Body of pancreas (tissue), 4 donors: Measurements from ENCODE around the gene LELP1. TPM values are rescaled to one million over a fixed set of nuclear protein-coding genes. Genes with fewer than 3 reads are reported as not detected.
"Not testable (repeated sequence)": the region's sequence is repeated elsewhere in the genome, so short reads cannot be mapped to it uniquely, and the experiment has no call there.

Experiments used
- ATAC-seq: fragments of 150-250 bp; one replicate; pipeline ENCODE4 v1.9.1; 2016
- DNase-seq, 4 donors: peaks; one replicate each; pipeline ENCODE4 v3.0.0-alpha.2; 2019
- H3K27ac ChIP-seq, 4 donors: fragments of 200-600 bp; sonication (generic); 1 replicate in 3 of 4; 2 replicates in 1 of 4; pipeline versions ENCODE4 v1.5.1 to v1.6.1; 2016 to 2019; ENCODE audit warnings: mild to moderate bottlenecking in 1 of 4, mixed read lengths in 1 of 4, moderate library complexity in 1 of 4
- H3K27me3 ChIP-seq, 2 donors: fragments of 200-600 bp; sonication (generic); one replicate each; pipeline ENCODE4 v1.6.0; 2016; ENCODE audit warnings: mild to moderate bottlenecking in 1 of 2
- H3K36me3 ChIP-seq, 2 donors: fragments of 200-600 bp; sonication (generic); replicated peaks in 1 of 2; 2 replicates each; pipeline ENCODE4 v1.5.1; 2016; ENCODE audit warnings: low read depth in 2 of 2; ENCODE audit not compliant: insufficient read depth in 1 of 2
- H3K4me1 ChIP-seq: fragments of 200-600 bp; sonication (generic); one replicate; pipeline ENCODE4 v1.6.0; 2016
- H3K4me3 ChIP-seq, 2 donors: fragments of 200-600 bp; sonication (generic); 1 replicate in 1 of 2; 2 replicates in 1 of 2; pipeline ENCODE4 v1.5.1; 2016 to 2019
- H3K9me3 ChIP-seq, 3 donors: fragments of 200-600 bp; sonication (generic); 1 replicate in 2 of 3; 2 replicates in 1 of 3; pipeline ENCODE4 v1.5.1; 2016
- CTCF ChIP-seq, 7 experiments: fragments of 450-650 bp in 4 of 7; fragments of 200-600 bp in 3 of 7; sonication (generic) in 3 of 7; IDR thresholded peaks; one replicate each; pipeline ENCODE4 v1.5.1; 2016 to 2019; ENCODE audit warnings: antibody characterized with exemption in 7 of 7
- POLR2A ChIP-seq, 3 donors: fragments of 450-650 bp; IDR thresholded peaks; one replicate each; pipeline ENCODE4 v1.6.1; 2016; ENCODE audit warnings: antibody characterized with exemption in 3 of 3, mild to moderate bottlenecking in 2 of 3
- WGBS, 2 donors: methylation state at CpG; one replicate each; pipeline ENCODE4 v1.1.5; 2017; 5-methylcytosine and 5-hydroxymethylcytosine counted together
- intact Hi-C: fragments of 100-400 bp; cut with DNase I; formaldehyde crosslinking; loops from one replicate; pipeline ENCODE4 v1.15.1; 2023
- total RNA-seq, 2 donors: library from RNA; depleted of rRNA; stranded (reverse); fragments of >200 nt; gene quantifications; one replicate each; pipeline ENCODE4 v1.1.0, GENCODE V29; 2016

LELP1 gene
- total RNA-seq, 2 donors from 2014 or later = not detected

- Histone ChIP-seq H3K36me3 (no peaks in the 10 kb centered on the region), H3K4me3 (no peak overlapping the region), H3K9me3 (no peaks in the 10 kb centered on the region), H3K4me1 (no peaks in the 10 kb centered on the region), H3K27me3 (no peaks in the 10 kb centered on the region), H3K27ac (no peak overlapping the region)
- intact Hi-C loops = no loop called here
- 39 to 54% methylated on average over 4 of the region's 4 CpGs for WGBS, 2 donors
- ATAC-seq (peak; percentile 60), DNase-seq (no peak)
- peak in 3 of 7 experiments; percentile 30 to 46 (median 32) for TF ChIP-seq CTCF (IDR thresholded peaks at IDR 0.05)
- TF ChIP-seq POLR2A (IDR thresholded peaks at IDR 0.05) = no peak
Observed at GRCh38 chr1:153180556-153180955, 22.7 kb upstream of the LELP1 start.

- 67 to 75% methylated on average over 2 to 4 of the region's 4 CpGs for WGBS, 2 donors
- intact Hi-C loops, DNase-seq, H3K27me3 ChIP-seq, ATAC-seq, H3K27ac ChIP-seq, H3K9me3 ChIP-seq, H3K36me3 ChIP-seq, H3K4me1 ChIP-seq, H3K4me3 ChIP-seq: not testable (repeated sequence)
Observed at GRCh38 chr1:153188301-153188700, 14.9 kb upstream of the LELP1 start.

- H3K9me3 ChIP-seq = no peaks in the 10 kb centered on the region
- no peaks in the 10 kb centered on the region for H3K36me3 ChIP-seq
- no peak for ATAC-seq
- intact Hi-C loops = loop anchor here (5.0 kb wide), 1 partner anchor 268 kb away; no protein-coding TSS in a partner anchor
- H3K27ac ChIP-seq = no peak overlapping the region
- no peaks in the 10 kb centered on the region for H3K4me1 ChIP-seq
- TF ChIP-seq POLR2A (IDR thresholded peaks at IDR 0.05) (no peak), CTCF (IDR thresholded peaks at IDR 0.05) (peak in 6 of 7 experiments; percentile 38 to 75 (median 72))
- 1 to 7% methylated on average over 3 of the region's 3 CpGs for WGBS, 2 donors
- DNase-seq = peak in 3 of 4 donors; percentile 17 to 27 (median 25)
- no peaks in the 10 kb centered on the region for H3K27me3 ChIP-seq
- no peak overlapping the region for H3K4me3 ChIP-seq
Observed at GRCh38 chr1:153190373-153190772, 12.9 kb upstream of the LELP1 start.

GRCh38 chr1:153192697-153193096 is 10.5 kb upstream of the LELP1 start:
- peak; percentile 20 to 36 (median 28) for DNase-seq
- H3K4me1 ChIP-seq = no peaks in the 10 kb centered on the region
- WGBS, 2 donors = 8 to 13% methylated on average over 3 of the region's 3 CpGs
- TF ChIP-seq POLR2A (IDR thresholded peaks at IDR 0.05) (no peak), CTCF (IDR thresholded peaks at IDR 0.05) (peak in 6 of 7 experiments; percentile 22 to 68 (median 56))
- intact Hi-C loops = loop anchor here (5.0 kb wide), 1 partner anchor 270 kb away; no protein-coding TSS in a partner anchor
- ATAC-seq = peak; percentile 52
- no peak overlapping the region for H3K4me3 ChIP-seq
- no peaks in the 10 kb centered on the region for H3K27me3 ChIP-seq
- no peaks in the 10 kb centered on the region for H3K9me3 ChIP-seq
- H3K27ac ChIP-seq = no peak overlapping the region
- no peaks in the 10 kb centered on the region for H3K36me3 ChIP-seq

- ATAC-seq (no peak), DNase-seq (no peak)
- H3K4me3 ChIP-seq = no peak overlapping the region
- H3K27me3 ChIP-seq = no peaks in the 10 kb centered on the region
- H3K9me3 ChIP-seq = no peaks in the 10 kb centered on the region
- no peaks in the 10 kb centered on the region for H3K36me3 ChIP-seq
- TF ChIP-seq POLR2A (IDR thresholded peaks at IDR 0.05) (no peak), CTCF (IDR thresholded peaks at IDR 0.05) (no peak)
- intact Hi-C loops = loop anchor here (5.0 kb wide), 1 partner anchor 272 kb away; no protein-coding TSS in a partner anchor
- WGBS, 2 donors = 33 to 45% methylated on average over 3 of the region's 3 CpGs
- no peak overlapping the region for H3K27ac ChIP-seq
- H3K4me1 ChIP-seq = no peaks in the 10 kb centered on the region
Observed at GRCh38 chr1:153194331-153195050, 8.7 kb upstream of the LELP1 start.
